Endodermal cell (in vitro differentiated cells): ENCODE results near the gene PI4KA. TPM values are rescaled to one million over a fixed set of nuclear protein-coding genes. Genes with fewer than 3 reads are reported as not detected.

ENCODE experiments used
- DNase-seq: peaks from one replicate; pipeline ENCODE4 v3.0.0-alpha.2; 2017
- H3K27ac ChIP-seq: 2 replicates; pipeline ENCODE4 v1.5.1; 2013; ENCODE audit warnings: mild to moderate bottlenecking, low read depth, low read length, moderate library complexity
- H3K27me3 ChIP-seq: 2 replicates; pipeline ENCODE4 v1.6.1; 2013; ENCODE audit warnings: mild to moderate bottlenecking, low read length, moderate library complexity; ENCODE audit not compliant: insufficient read depth, control insufficient read depth, poor library complexity, severe bottlenecking
- H3K36me3 ChIP-seq: 2 replicates; pipeline ENCODE4 v1.7.0; 2013; ENCODE audit warnings: mild to moderate bottlenecking, low read length, moderate library complexity; ENCODE audit not compliant: control insufficient read depth, insufficient read depth
- H3K4me1 ChIP-seq: one replicate; pipeline ENCODE4 v1.7.0; 2013; ENCODE audit warnings: low read length; ENCODE audit not compliant: control insufficient read depth, insufficient read depth
- H3K4me3 ChIP-seq: 2 replicates; pipeline ENCODE4 v1.5.1; 2013; ENCODE audit warnings: mild to moderate bottlenecking, low read length, moderate library complexity
- H3K9ac ChIP-seq: 2 replicates; pipeline ENCODE4 v1.6.1; 2013; ENCODE audit warnings: mild to moderate bottlenecking, low read length, moderate library complexity; ENCODE audit not compliant: poor library complexity, severe bottlenecking; ENCODE audit errors: extremely low read depth
- H3K9me3 ChIP-seq: 2 replicates; pipeline ENCODE4 v1.6.1; 2013; ENCODE audit warnings: mild to moderate bottlenecking, low read length, moderate library complexity; ENCODE audit not compliant: control insufficient read depth
- H3K27ac Mint-ChIP-seq: 2 replicates; pipeline ENCODE4 v1.8.0; 2020; ENCODE audit warnings: mixed read lengths
- H3K27me3 Mint-ChIP-seq: 2 replicates; pipeline ENCODE4 v1.8.0; 2021; ENCODE audit warnings: mild to moderate bottlenecking, mixed read lengths; ENCODE audit not compliant: insufficient read depth
- H3K36me3 Mint-ChIP-seq: 2 replicates; pipeline ENCODE4 v1.8.0; 2020; ENCODE audit warnings: low read depth, mixed read lengths
- H3K4me1 Mint-ChIP-seq: 2 replicates; pipeline ENCODE4 v1.8.0; 2020; ENCODE audit warnings: mixed read lengths
- H3K4me3 Mint-ChIP-seq: 2 replicates; pipeline ENCODE4 v1.8.0; 2020; ENCODE audit warnings: mild to moderate bottlenecking, moderate library complexity, mixed read lengths
- H3K9me3 Mint-ChIP-seq: 2 replicates; pipeline ENCODE4 v1.8.0; 2020; ENCODE audit warnings: mild to moderate bottlenecking, mixed read lengths
- CTCF ChIP-seq: fragments of 200-600 bp; sonication (generic); conservative IDR thresholded peaks from 2 replicates; pipeline ENCODE4 v1.5.0; 2021; ENCODE audit warnings: antibody characterized with exemption, mild to moderate bottlenecking
- WGBS, 2 experiments: methylation state at CpG; one replicate each; pipeline versions ENCODE4 v1.1.5 to v1.1.7; 2013; ENCODE audit warnings: missing lambda C conversion rate in 2 of 2, mixed read lengths in 1 of 2; ENCODE audit not compliant: insufficient coverage in 1 of 2, insufficient read length in 1 of 2; 5-methylcytosine and 5-hydroxymethylcytosine counted together
- total RNA-seq, 2 donors: library from RNA; stranded (reverse); fragmentation: NEBNext Ultra II Directional in 1 of 2; extraction: Animal tissue kit (Norgen Biotek cat#: 25700) in 1 of 2; gene quantifications; 2 replicates in 1 of 2; 3 replicates in 1 of 2; pipeline ENCODE4 v1.2.1, GENCODE V29; 2021

PI4KA gene
- total RNA-seq, 2 donors from 2014 or later: 49.0 to 62.0 TPM

GRCh38 chr22:20867179-20868024 is 8.8 kb upstream of the PI4KA start:
- no peak for TF ChIP-seq CTCF
- WGBS, 2 experiments: 90% methylated on average over 10 to 11 of the region's 11 CpGs
- no peak for DNase-seq
- Mint-ChIP-seq H3K27me3 (no peaks in the 10 kb centered on the region), H3K4me1 (no peaks in the 10 kb centered on the region), H3K27ac (no peak overlapping the region), H3K9me3 (no peaks in the 10 kb centered on the region), H3K36me3 (peaks cover 12% of the 10 kb centered on the region), H3K4me3 (no peak overlapping the region)
- Histone ChIP-seq H3K9me3 (no peaks in the 10 kb centered on the region), H3K9ac (no peak overlapping the region), H3K4me3 (no peak overlapping the region), H3K27ac (no peak overlapping the region), H3K4me1 (no peaks in the 10 kb centered on the region), H3K27me3 (no peaks in the 10 kb centered on the region), H3K36me3 (peaks cover 20% of the 10 kb centered on the region)

GRCh38 chr22:20866736-20867135 is 8.1 kb upstream of the PI4KA start:
- Histone ChIP-seq H3K27ac (no peak overlapping the region), H3K9ac (no peak overlapping the region), H3K9me3 (no peaks in the 10 kb centered on the region), H3K4me3 (no peak overlapping the region), H3K36me3 (peaks cover 20% of the 10 kb centered on the region), H3K27me3 (no peaks in the 10 kb centered on the region), H3K4me1 (no peaks in the 10 kb centered on the region)
- TF ChIP-seq CTCF: no peak
- Mint-ChIP-seq H3K36me3 (peaks cover 14% of the 10 kb centered on the region), H3K27me3 (no peaks in the 10 kb centered on the region), H3K9me3 (no peaks in the 10 kb centered on the region), H3K4me3 (no peak overlapping the region), H3K27ac (peak overlapping the region; percentile 78), H3K4me1 (no peaks in the 10 kb centered on the region)
- DNase-seq: no peak
- WGBS, 2 experiments: 92 to 100% methylated on average over 3 to 5 of the region's 5 CpGs

- no peaks in the 10 kb centered on the region for H3K4me1 Mint-ChIP-seq
- WGBS, 2 experiments: 95 to 98% methylated on average over 4 to 8 of the region's 8 CpGs
- no peaks in the 10 kb centered on the region for H3K27me3 ChIP-seq
- no peak overlapping the region for H3K9ac ChIP-seq
- peaks cover 20% of the 10 kb centered on the region for H3K36me3 ChIP-seq
- H3K27ac Mint-ChIP-seq: peak overlapping the region; percentile 35
- no peaks in the 10 kb centered on the region for H3K27me3 Mint-ChIP-seq
- no peak for TF ChIP-seq CTCF
- H3K9me3 ChIP-seq: no peaks in the 10 kb centered on the region
- H3K36me3 Mint-ChIP-seq: peaks cover 12% of the 10 kb centered on the region
- H3K27ac ChIP-seq: no peak overlapping the region
- no peak overlapping the region for H3K4me3 Mint-ChIP-seq
- DNase-seq: no peak
- H3K9me3 Mint-ChIP-seq: no peaks in the 10 kb centered on the region
- no peaks in the 10 kb centered on the region for H3K4me1 ChIP-seq
- H3K4me3 ChIP-seq: no peak overlapping the region
Measured at GRCh38 chr22:20865875-20866445, 7.3 kb upstream of the PI4KA start.
